A673 (cell line): ENCODE data around the gene SLC1A1.

Experiments
- CTCF ChIP-seq: fragments of 300-800, 200-600 bp; sonication (generic); conservative IDR thresholded peaks from 2 replicates; pipeline ENCODE4 v1.5.1; 2017; ENCODE audit warnings: low read depth, mild to moderate bottlenecking, antibody characterized with exemption, low read length, moderate library complexity, mixed read lengths
- EZH2 ChIP-seq: fragments of 200-600 bp; sonication (generic); IDR thresholded peaks from 2 replicates; pipeline ENCODE4 v1.6.1; 2017; ENCODE audit warnings: borderline replicate concordance, low read depth, mild to moderate bottlenecking, mixed read lengths, antibody characterized with exemption, low read length; ENCODE audit not compliant: poor library complexity, severe bottlenecking

- no peak for TF ChIP-seq CTCF
- TF ChIP-seq EZH2 = no peak
These were observed 5.3 kb downstream of the SLC1A1 start for GRCh38 chr9:4495537-4495936.
